Muscle layer of duodenum (tissue), 2 donors: ENCODE measurements around the gene ZNF516.

Source experiments
- H3K27ac ChIP-seq: one replicate; pipeline ENCODE4 v1.7.0; 2013; ENCODE audit warnings: mild to moderate bottlenecking, low read length
- H3K27me3 ChIP-seq: one replicate; pipeline ENCODE4 v1.7.0; 2013; ENCODE audit warnings: low read depth, mild to moderate bottlenecking, control low read depth, low read length
- H3K36me3 ChIP-seq, 2 donors: one replicate each; pipeline ENCODE4 v1.7.0; 2013; ENCODE audit warnings: low read length in 2 of 2, control low read depth in 1 of 2, mild to moderate bottlenecking in 1 of 2; ENCODE audit not compliant: insufficient read depth in 2 of 2, control insufficient read depth in 1 of 2
- H3K4me1 ChIP-seq, 2 donors: one replicate each; pipeline ENCODE4 v1.7.0; 2013; ENCODE audit warnings: low read length in 2 of 2, mild to moderate bottlenecking in 2 of 2, control low read depth in 1 of 2, moderate library complexity in 1 of 2; ENCODE audit not compliant: insufficient read depth in 2 of 2, control insufficient read depth in 1 of 2
- H3K4me3 ChIP-seq, 2 donors: one replicate each; pipeline ENCODE4 v1.7.0; 2013; ENCODE audit warnings: low read length in 2 of 2, low read depth in 1 of 2, mild to moderate bottlenecking in 1 of 2
- H3K9me3 ChIP-seq, 2 donors: one replicate each; pipeline ENCODE4 v1.7.0; 2013; ENCODE audit warnings: low read length in 2 of 2, control low read depth in 1 of 2, mild to moderate bottlenecking in 1 of 2; ENCODE audit not compliant: control insufficient read depth in 1 of 2
- donor health status: healthy.

Gene ZNF516

DNA sequence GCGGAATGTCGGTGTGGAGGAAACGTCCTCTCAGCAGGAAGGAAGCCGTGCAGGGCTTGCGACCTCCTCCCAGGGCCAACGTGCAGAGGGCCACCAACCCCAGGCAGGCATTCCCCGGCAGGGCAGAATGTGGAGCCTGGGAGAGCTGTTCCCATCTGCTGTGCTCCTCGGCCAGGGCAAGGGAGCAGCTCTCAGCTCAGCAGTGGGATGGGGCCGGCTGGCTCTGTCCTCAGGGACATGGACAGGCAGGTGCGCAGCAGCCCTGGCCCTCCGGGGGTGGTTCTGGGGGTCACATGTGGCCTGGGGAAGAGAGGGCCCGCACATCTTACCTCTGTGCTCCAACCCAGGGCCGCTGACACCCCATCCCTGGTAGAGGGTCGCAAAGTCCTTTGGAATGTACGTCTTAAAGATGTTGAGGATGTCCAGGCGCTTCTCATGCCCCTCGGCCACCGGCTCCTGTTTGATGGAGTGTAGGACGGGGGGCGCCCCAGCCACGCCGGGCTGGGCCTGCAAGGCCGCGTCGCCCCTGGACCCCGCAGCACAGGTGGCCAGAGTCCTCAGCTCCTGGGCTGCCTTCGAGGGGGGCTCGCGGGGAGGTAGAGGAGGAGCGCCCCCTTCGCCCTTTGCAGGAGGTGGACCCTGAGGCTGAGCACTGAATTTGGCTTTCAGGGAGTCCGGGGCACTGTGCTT is 116.4 kb downstream of the ZNF516 start:
- Histone ChIP-seq H3K27ac (no peak overlapping the region), H3K9me3 (no peaks in the 10 kb centered on the region), H3K4me3 (no peak overlapping the region), H3K36me3 (peaks cover 5 to 25% of the 10 kb centered on the region in 2 donors), H3K4me1 (no peaks in the 10 kb centered on the region), H3K27me3 (no peaks in the 10 kb centered on the region)

DNA sequence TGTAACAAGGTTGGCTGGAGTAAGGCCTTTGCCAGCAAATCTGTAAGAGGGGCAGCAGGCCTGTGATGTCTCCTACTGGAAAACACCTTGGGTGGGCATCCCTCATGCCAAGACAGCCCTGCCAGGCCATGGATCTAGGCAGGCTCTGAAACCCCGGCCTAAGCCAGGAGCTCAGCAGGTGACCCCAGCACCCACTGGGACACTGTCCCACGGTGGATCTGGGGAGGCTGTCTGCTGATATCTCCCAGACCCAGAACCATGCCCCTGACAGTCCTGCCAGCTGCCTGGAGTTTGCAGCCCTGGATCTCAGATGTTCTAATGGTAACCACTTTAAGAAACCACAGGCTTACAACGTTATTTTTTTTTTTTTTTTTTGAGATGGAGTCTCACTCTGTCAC is 117.7 kb downstream of the ZNF516 start:
- Histone ChIP-seq H3K9me3 (no peaks in the 10 kb centered on the region), H3K27ac (no peak overlapping the region), H3K4me3 (no peak overlapping the region), H3K36me3 (peaks cover 5 to 25% of the 10 kb centered on the region in 2 donors), H3K4me1 (no peaks in the 10 kb centered on the region), H3K27me3 (no peaks in the 10 kb centered on the region)

DNA sequence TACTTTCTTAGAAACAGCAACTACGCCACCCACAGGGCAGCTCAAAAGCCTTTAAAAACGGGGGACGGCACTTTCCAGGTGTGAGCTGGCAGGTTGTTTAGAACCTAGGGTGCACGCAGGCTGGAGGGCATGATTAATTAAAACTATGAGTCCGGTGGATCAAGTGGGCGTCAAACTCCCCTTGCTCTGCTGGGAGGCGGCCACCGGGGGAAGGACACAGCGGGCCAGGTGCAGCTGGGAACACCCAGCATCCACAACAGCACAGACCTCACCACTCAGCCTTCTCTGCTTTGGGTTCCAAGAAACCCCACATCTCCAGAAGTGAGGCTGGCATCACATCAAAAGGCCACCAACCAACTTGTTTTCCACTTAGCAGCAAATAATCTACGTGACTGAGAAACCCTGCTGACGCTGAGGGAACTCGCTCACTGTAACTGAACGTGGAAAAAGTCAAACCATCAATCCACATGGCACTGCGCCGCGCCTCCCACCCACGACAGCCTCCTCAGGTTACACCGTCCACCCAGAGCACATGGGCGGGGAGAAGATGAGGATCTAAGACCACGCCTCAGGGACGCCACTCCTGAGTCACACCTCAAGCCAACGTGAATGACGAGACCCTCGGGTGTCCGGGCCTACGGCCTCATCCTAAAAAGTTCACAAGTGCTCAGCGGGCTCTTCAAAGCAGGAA is 118.2 kb downstream of the ZNF516 start:
- Histone ChIP-seq H3K27ac (no peak overlapping the region), H3K27me3 (no peaks in the 10 kb centered on the region), H3K9me3 (no peaks in the 10 kb centered on the region), H3K4me3 (no peak overlapping the region), H3K4me1 (no peaks in the 10 kb centered on the region), H3K36me3 (peaks cover 5 to 28% of the 10 kb centered on the region in 2 donors)

DNA sequence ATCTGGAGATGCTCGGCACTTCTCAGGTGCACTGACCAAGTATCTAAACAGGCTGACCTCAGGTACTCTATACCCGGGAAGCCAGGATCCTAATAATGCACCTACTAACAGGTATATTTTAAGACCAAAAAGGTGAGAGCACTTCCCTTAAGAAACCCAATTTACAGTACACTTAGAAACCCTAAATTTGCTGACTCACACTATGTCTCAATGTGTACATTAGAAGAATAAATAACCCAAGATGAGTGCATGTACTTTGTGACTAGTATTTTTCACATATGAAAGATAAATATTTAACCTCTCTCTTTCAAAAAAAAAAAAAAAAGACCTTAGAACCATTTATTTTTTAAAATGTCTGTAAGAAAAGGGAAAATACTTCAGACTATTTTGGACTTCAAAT is 118.8 kb downstream of the ZNF516 start:
- Histone ChIP-seq H3K36me3 (peaks cover 5 to 34% of the 10 kb centered on the region in 2 donors), H3K4me1 (no peaks in the 10 kb centered on the region), H3K4me3 (no peak overlapping the region), H3K27me3 (no peaks in the 10 kb centered on the region), H3K27ac (no peak overlapping the region), H3K9me3 (no peaks in the 10 kb centered on the region)

DNA sequence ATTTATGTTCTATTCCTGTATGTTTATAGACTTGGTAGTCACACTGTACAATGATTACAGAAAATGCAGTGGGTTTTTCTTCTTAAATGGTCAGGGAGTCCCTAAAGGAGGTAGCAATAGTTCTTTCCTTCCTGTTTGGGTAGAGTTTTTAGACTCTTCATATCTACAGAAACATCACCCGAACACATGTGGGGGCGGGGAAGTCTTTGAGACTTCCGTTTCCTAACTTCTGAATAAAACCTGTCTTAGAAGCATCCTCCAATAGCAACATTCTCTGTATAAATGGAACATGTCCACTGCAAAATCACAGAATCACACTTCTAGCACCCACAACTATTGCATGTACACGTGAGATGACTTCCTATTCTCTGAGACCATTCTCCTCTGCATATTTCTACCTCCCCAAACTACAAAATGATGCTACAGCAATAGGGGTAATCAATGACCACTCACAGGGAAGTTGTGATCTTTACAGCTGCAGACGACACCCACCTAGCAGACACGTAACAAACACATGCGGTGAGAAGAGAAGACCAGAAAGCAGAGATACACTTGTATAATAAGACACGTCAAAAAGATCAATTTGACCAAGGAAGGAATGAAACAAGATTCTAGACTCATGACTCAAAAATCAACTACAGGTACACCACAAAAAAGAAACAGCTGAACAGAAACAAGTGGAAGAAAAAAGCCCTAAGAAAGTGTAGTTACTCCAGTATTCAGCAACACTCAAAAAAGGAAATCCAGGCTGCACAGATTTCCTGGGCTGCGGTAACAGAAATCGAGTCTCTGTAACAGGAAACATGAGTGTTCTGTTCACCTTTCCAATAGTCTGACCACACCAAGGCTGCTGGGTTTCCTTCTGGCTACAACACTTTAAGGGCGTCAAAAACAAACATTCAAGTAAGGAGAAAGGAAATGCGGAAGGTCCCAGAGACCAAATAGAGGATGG is 120.4 kb downstream of the ZNF516 start:
- Histone ChIP-seq H3K4me3 (no peak overlapping the region), H3K27ac (no peak overlapping the region), H3K27me3 (no peaks in the 10 kb centered on the region), H3K36me3 (peaks cover 14 to 43% of the 10 kb centered on the region in 2 donors), H3K4me1 (no peaks in the 10 kb centered on the region), H3K9me3 (no peaks in the 10 kb centered on the region)

DNA sequence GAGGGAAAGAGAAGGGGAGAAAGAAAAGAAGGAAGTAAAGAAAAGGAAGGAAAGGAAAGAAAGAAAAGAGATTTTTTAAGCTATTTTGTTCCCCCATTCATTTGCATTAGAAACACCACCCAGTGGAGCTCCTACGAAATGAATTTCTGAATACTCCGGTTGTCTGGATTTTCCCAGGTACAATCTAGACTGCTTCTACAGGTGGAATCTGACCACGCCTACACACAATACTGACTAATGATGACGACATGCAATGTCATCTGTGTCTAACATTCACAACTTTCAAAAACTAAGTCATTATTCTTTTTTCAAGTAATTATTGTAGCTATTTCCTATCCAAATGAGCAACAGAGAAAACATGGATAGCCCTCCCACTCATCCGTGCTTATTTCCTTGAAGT is 121.7 kb downstream of the ZNF516 start:
- no peaks in the 10 kb centered on the region for H3K27me3 ChIP-seq
- no peaks in the 10 kb centered on the region for H3K4me1 ChIP-seq
- no peak overlapping the region for H3K27ac ChIP-seq
- no peaks in the 10 kb centered on the region for H3K9me3 ChIP-seq
- peaks cover 19 to 39% of the 10 kb centered on the region in 2 donors for H3K36me3 ChIP-seq
- H3K4me3 ChIP-seq: no peak overlapping the region

DNA sequence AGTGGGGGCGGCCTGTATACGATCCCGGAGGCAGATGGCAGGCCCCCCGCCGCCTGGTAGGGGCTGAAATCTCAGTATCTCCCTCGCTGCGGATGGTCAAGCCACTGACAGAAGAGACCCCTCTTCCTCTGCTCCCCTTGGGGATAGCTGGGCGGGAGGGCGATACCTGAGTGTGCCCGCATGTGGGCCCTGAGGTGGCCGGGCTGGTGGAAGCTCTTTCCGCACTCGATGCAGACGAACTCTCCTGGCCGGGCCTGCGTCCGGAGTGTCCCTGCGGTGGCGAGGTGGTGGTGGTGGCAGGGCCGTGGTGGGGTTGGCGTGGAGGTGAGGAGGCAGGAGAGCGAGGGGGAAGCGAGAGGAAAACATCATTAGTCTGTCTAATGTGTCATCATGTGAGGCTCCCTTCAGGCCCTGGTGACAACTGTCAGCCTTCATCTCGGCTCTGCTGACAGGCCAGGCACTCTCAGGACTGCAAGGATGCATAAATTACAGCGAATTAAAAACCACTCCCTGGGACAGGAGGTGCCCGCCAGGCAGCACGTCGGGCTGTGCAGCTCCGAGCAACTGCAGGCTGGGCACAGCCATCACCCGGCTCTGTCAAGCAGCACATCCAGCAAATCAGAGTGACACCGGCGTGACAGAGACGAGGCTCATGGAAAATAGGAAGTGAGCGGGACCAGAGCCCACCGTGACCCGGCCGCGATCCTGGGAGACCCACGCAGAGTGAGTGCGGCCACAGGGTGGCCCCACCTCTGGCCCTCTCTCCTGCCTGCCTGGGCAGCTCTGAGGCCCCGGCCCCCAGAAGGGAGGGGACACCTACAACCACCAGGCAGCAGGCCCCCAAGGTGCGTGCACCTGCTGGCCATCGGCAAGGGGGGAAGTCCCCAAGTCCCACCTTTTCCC is 123.5 kb downstream of the ZNF516 start:
- no peak overlapping the region for H3K27ac ChIP-seq
- no peaks in the 10 kb centered on the region for H3K4me1 ChIP-seq
- no peaks in the 10 kb centered on the region for H3K9me3 ChIP-seq
- peaks cover 19 to 34% of the 10 kb centered on the region in 2 donors for H3K36me3 ChIP-seq
- no peaks in the 10 kb centered on the region for H3K27me3 ChIP-seq
- no peak overlapping the region for H3K4me3 ChIP-seq

DNA sequence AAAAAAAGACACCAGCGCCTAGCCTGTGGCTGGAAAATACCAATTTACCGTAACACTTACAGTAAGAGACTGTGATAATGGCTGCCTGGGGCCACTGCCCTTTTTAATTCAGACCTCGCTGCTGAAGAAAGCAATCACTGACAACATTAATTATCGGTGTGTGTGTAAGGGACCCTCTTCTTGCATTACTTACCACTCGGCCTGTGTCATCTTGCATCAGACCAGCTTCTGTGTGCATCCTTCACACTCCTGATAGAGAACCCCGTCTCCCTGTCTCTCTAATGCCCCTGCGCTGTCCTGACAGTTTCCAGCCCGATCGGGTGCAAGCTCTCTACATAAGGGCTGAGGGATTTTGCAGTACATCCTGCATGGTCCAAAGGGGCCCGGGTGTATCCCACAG is 124.4 kb downstream of the ZNF516 start:
- no peaks in the 10 kb centered on the region for H3K4me1 ChIP-seq
- H3K27ac ChIP-seq: no peak overlapping the region
- H3K27me3 ChIP-seq: no peaks in the 10 kb centered on the region
- peaks cover 19 to 34% of the 10 kb centered on the region in 2 donors for H3K36me3 ChIP-seq
- H3K9me3 ChIP-seq: no peaks in the 10 kb centered on the region
- no peak overlapping the region for H3K4me3 ChIP-seq

DNA sequence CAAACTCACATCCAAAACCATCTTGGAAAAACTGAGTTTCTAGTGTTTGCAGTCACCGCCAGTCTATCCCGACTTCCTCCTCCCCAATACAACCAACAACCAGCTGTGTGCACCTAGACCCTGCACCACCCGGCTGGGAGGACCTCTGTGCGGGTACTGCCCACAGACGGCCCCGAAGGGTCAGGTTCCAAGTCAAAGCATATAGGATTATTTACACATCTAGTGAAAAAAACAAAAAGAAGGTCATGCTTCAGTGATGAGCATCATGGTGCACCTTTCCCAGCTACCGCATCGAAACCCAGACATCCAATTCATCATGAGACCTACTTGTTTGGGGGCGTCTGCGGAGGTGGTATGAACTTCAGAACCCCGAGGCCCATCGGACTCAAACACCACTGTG is 124.8 kb downstream of the ZNF516 start:
- Histone ChIP-seq H3K27me3 (no peaks in the 10 kb centered on the region), H3K27ac (no peak overlapping the region), H3K9me3 (no peaks in the 10 kb centered on the region), H3K4me3 (no peak overlapping the region), H3K36me3 (peaks cover 19 to 34% of the 10 kb centered on the region in 2 donors), H3K4me1 (no peaks in the 10 kb centered on the region)

DNA sequence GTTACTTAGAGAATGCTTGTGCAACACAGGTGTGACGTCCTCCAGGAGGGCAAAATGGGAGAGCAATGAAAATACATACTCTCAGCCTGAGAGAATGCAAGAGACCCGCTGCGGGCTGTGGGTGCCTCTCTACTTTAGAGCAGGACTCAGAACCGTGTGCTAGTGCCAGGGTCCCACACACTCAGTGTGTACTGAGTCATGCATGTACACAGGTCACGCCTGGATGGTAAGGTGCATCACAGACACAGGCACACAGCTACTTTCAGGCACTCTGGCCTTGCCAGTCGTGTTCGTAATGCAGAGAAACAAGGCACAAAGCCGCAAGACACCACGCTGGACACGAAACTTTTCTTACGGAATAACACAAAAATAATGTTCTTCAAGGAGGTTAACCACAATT is 125.3 kb downstream of the ZNF516 start:
- no peaks in the 10 kb centered on the region for H3K9me3 ChIP-seq
- H3K27ac ChIP-seq: no peak overlapping the region
- peaks cover 0 to 1% of the 10 kb centered on the region in 2 donors for H3K4me1 ChIP-seq
- no peaks in the 10 kb centered on the region for H3K27me3 ChIP-seq
- H3K36me3 ChIP-seq: peaks cover 19 to 34% of the 10 kb centered on the region in 2 donors
- H3K4me3 ChIP-seq: no peak overlapping the region
